Colonic mucosa (tissue), 4 donors: ENCODE results near the gene HSPA9. TPM values are rescaled to one million over a fixed set of nuclear protein-coding genes. Genes with fewer than 3 reads are reported as not detected.

ENCODE experiments used
- DNase-seq: peaks from one replicate; pipeline ENCODE4 v3.0.0-alpha.2; 2020
- H3K27ac ChIP-seq: fragments of 200-600 bp; one replicate; pipeline ENCODE4 v1.8.0; 2021
- H3K27me3 ChIP-seq: fragments of 200-600 bp; one replicate; pipeline ENCODE4 v1.8.0; 2021
- H3K36me3 ChIP-seq: fragments of 200-600 bp; one replicate; pipeline ENCODE4 v1.8.0; 2021
- H3K4me1 ChIP-seq: fragments of 200-600 bp; one replicate; pipeline ENCODE4 v1.8.0; 2021; ENCODE audit warnings: mild to moderate bottlenecking
- H3K4me3 ChIP-seq: fragments of 200-600 bp; one replicate; pipeline ENCODE4 v1.8.0; 2021
- H3K9ac ChIP-seq, 2 donors: one replicate each; pipeline ENCODE4 v1.7.0; 2013; ENCODE audit warnings: control low read depth in 2 of 2, low read depth in 2 of 2, low read length in 2 of 2
- H3K9me3 ChIP-seq: fragments of 200-600 bp; one replicate; pipeline ENCODE4 v1.8.0; 2021
- CTCF ChIP-seq: fragments of 200-600 bp; IDR thresholded peaks from one replicate; pipeline ENCODE4 v1.8.0; 2022; ENCODE audit warnings: antibody characterized with exemption, mild to moderate bottlenecking
- intact Hi-C: fragments of 100-400 bp; cut with DNase I; formaldehyde crosslinking; loops from one replicate; pipeline ENCODE4 v1.14.1; 2022
- total RNA-seq, 2 donors: library from RNA; stranded (reverse); fragmentation: NEBNext Ultra II Directional in 1 of 2; extraction: Animal tissue kit (Norgen Biotek cat#: 25700) in 1 of 2; gene quantifications; one replicate each; pipeline ENCODE4 v1.2.1, GENCODE V29; 2021
- donor health status: healthy.
- donor health status: DM: no; HTN: no; CAD: no.
- donor health status: DM: no; HTN: no; CAD: no.

Gene HSPA9
- total RNA-seq, 2 donors from 2014 or later, result 196 to 289 TPM

GRCh38 chr5:138594305-138595058, 19.3 kb upstream of the HSPA9 start:
- H3K36me3 ChIP-seq, result no peaks in the 10 kb centered on the region

GRCh38 chr5:138588013-138588788, 13.0 kb upstream of the HSPA9 start:
- no peak for TF ChIP-seq CTCF
- no peak for DNase-seq
- Histone ChIP-seq H3K9ac (no peak overlapping the region), H3K36me3 (no peaks in the 10 kb centered on the region), H3K27me3 (no peaks in the 10 kb centered on the region), H3K9me3 (no peaks in the 10 kb centered on the region), H3K27ac (no peak overlapping the region), H3K4me3 (no peak overlapping the region), H3K4me1 (no peaks in the 10 kb centered on the region)
- intact Hi-C loops, result no loop called here

More at GRCh38 chr5:138594305-138595058, 19.3 kb upstream of the HSPA9 start:
- intact Hi-C loops, result no loop called here
- H3K9me3 ChIP-seq, result no peaks in the 10 kb centered on the region
- H3K9ac ChIP-seq, result no peak overlapping the region
- no peak for DNase-seq
- H3K4me1 ChIP-seq, result no peaks in the 10 kb centered on the region
- H3K4me3 ChIP-seq, result no peak overlapping the region
- no peak overlapping the region for H3K27ac ChIP-seq
- no peaks in the 10 kb centered on the region for H3K27me3 ChIP-seq
- no peak for TF ChIP-seq CTCF

- no peak for TF ChIP-seq CTCF
- H3K4me3 ChIP-seq, result no peak overlapping the region
- intact Hi-C loops, result no loop called here
- no peak for DNase-seq
- H3K27ac ChIP-seq, result no peak overlapping the region
- H3K4me1 ChIP-seq, result no peaks in the 10 kb centered on the region
- no peaks in the 10 kb centered on the region for H3K9me3 ChIP-seq
- no peaks in the 10 kb centered on the region for H3K27me3 ChIP-seq
- no peaks in the 10 kb centered on the region for H3K36me3 ChIP-seq
- no peak overlapping the region for H3K9ac ChIP-seq
These were observed 10.0 kb upstream of the HSPA9 start for GRCh38 chr5:138585157-138585556.

GRCh38 chr5:138583984-138584637, 8.9 kb upstream of the HSPA9 start:
- DNase-seq, result no peak
- Histone ChIP-seq H3K27me3 (no peaks in the 10 kb centered on the region), H3K9me3 (no peaks in the 10 kb centered on the region), H3K4me3 (no peak overlapping the region), H3K36me3 (no peaks in the 10 kb centered on the region), H3K9ac (no peak overlapping the region), H3K27ac (no peak overlapping the region), H3K4me1 (no peaks in the 10 kb centered on the region)
- intact Hi-C loops, result loop anchor here (5.0 kb wide), 1 partner anchor 678 kb away; no protein-coding TSS in a partner anchor
- TF ChIP-seq CTCF, result no peak

GRCh38 chr5:138582959-138583358, 7.8 kb upstream of the HSPA9 start:
- Histone ChIP-seq H3K27ac (no peak overlapping the region), H3K36me3 (no peaks in the 10 kb centered on the region), H3K4me1 (no peaks in the 10 kb centered on the region), H3K9me3 (no peaks in the 10 kb centered on the region), H3K27me3 (no peaks in the 10 kb centered on the region), H3K9ac (no peak overlapping the region), H3K4me3 (no peak overlapping the region)
- TF ChIP-seq CTCF, result no peak
- intact Hi-C loops, result loop anchor here (5.0 kb wide), 1 partner anchor 679 kb away; no protein-coding TSS in a partner anchor
- no peak for DNase-seq
